Kidney (tissue), 14 donors: Measurements from ENCODE around the gene PPP1R37. TPM values are rescaled to one million over a fixed set of nuclear protein-coding genes. Genes with fewer than 3 reads are reported as not detected.

Experiments used
- DNase-seq, 5 donors: peaks; one replicate each; pipeline ENCODE4 v3.0.0-alpha.2; 2013 to 2020
- FAIRE-seq: peaks from 2 replicates; lab custom pipeline; 2012; peaks lifted over from hg19 to GRCh38; lab: Jason Lieb, UNC
- H3K27ac ChIP-seq, 2 donors: one replicate each; pipeline ENCODE4 v1.7.0; 2013; ENCODE audit warnings: low read depth in 2 of 2, low read length in 2 of 2, inconsistent platforms in 1 of 2
- H3K27me3 ChIP-seq: one replicate; pipeline ENCODE4 v1.7.1; 2013; ENCODE audit warnings: low read length, inconsistent platforms; ENCODE audit not compliant: control insufficient read depth, insufficient read depth
- H3K36me3 ChIP-seq, 3 donors: one replicate each; pipeline versions ENCODE4 v1.7.0 to v1.7.1; 2013; ENCODE audit warnings: low read length in 3 of 3, control low read depth in 1 of 3, inconsistent platforms in 1 of 3; ENCODE audit not compliant: insufficient read depth in 3 of 3, control insufficient read depth in 2 of 3
- H3K4me1 ChIP-seq, 3 donors: one replicate each; pipeline versions ENCODE4 v1.7.0 to v1.7.1; 2013; ENCODE audit warnings: low read length in 3 of 3, inconsistent platforms in 1 of 3, low read depth in 1 of 3; ENCODE audit not compliant: control insufficient read depth in 2 of 3, insufficient read depth in 2 of 3
- H3K4me3 ChIP-seq, 3 donors: one replicate each; pipeline versions ENCODE4 v1.7.0 to v1.8.1; 2013; ENCODE audit warnings: low read length in 3 of 3, control low read depth in 1 of 3, inconsistent platforms in 1 of 3
- H3K9ac ChIP-seq, 3 donors: one replicate each; pipeline versions ENCODE4 v1.7.0 to v1.7.1; 2013; ENCODE audit warnings: low read length in 3 of 3, control low read depth in 1 of 3, inconsistent platforms in 1 of 3
- H3K9me3 ChIP-seq, 3 donors: one replicate each; pipeline versions ENCODE4 v1.7.0 to v1.7.1; 2013; ENCODE audit warnings: low read length in 3 of 3, control low read depth in 1 of 3, inconsistent platforms in 1 of 3; ENCODE audit not compliant: control insufficient read depth in 2 of 3, insufficient read depth in 1 of 3
- CTCF ChIP-seq: IDR thresholded peaks from 3 replicates; pipeline ENCODE4 v1.5.1; 2012; ENCODE audit warnings: mild to moderate bottlenecking, moderate library complexity, borderline replicate concordance; ENCODE audit not compliant: insufficient read depth; ENCODE audit errors: extremely low read depth
- intact Hi-C: fragments of 100-400 bp; cut with DNase I; formaldehyde crosslinking; loops from one replicate; pipeline ENCODE4 v1.11.1; 2022
- polyA plus RNA-seq: library from polyadenylated mRNA; stranded (reverse); fragments of 350-450 nt; fragmentation: Illumina TruSeq; extraction: RNeasy Lipid Tissue Mini Kit (QIAGEN cat#74804); gene quantifications from one replicate; pipeline ENCODE4 v1.2.3, GENCODE V29; 2014; ENCODE audit warnings: low read depth, low replicate concordance; ENCODE audit not compliant: insufficient read depth
- total RNA-seq: library from RNA; stranded (reverse); fragmentation: NEBNext Ultra II Directional; extraction: Animal tissue kit (Norgen Biotek cat#: 25700); gene quantifications from one replicate; pipeline ENCODE4 v1.2.1, GENCODE V29; 2021
- donor health status: control.
- donor health status: control.
- donor health status: control.
- donor health status: control.
- donor health status: control.
- donor health status: DM: yes; HTN: yes; CAD: no.
- donor health status: Normal renal cell carcinoma (clear cell type).

The PPP1R37 gene
- total and polyA plus RNA-seq, 2 donors from 2014 or later, result 21.6 to 33.0 TPM

GRCh38 chr19:45195764-45196163, 102.8 kb downstream of the PPP1R37 start:
- intact Hi-C loops, result no loop called here
- no peak overlapping the region for H3K27ac ChIP-seq
- H3K36me3 ChIP-seq, result no peaks in the 10 kb centered on the region
- DNase-seq (no peak), FAIRE-seq (no peak)
- H3K9ac ChIP-seq, result no peak overlapping the region
- H3K4me1 ChIP-seq, result no peaks in the 10 kb centered on the region
- no peaks in the 10 kb centered on the region for H3K27me3 ChIP-seq
- TF ChIP-seq CTCF, result no peak
- H3K9me3 ChIP-seq, result no peaks in the 10 kb centered on the region
- H3K4me3 ChIP-seq, result no peak overlapping the region

Other genes with a start within 250 kb of the PPP1R37 start
- gene NECTIN2, start 246.9 kb upstream of the PPP1R37 start, total RNA-seq, result 110 TPM
- gene NECTIN2, start 246.9 kb upstream of the PPP1R37 start, polyA plus RNA-seq, result 111 TPM
- 45.4 TPM for gene TOMM40, start 201.9 kb upstream of the PPP1R37 start, total RNA-seq
- gene TOMM40, start 201.9 kb upstream of the PPP1R37 start, polyA plus RNA-seq, result 51.5 TPM
- 122 TPM for gene APOE, start 187.4 kb upstream of the PPP1R37 start, total RNA-seq
- 2,837 TPM for gene APOE, start 187.4 kb upstream of the PPP1R37 start, polyA plus RNA-seq
- 11.8 TPM for gene APOC1, start 178.6 kb upstream of the PPP1R37 start, total RNA-seq
- gene APOC1, start 178.6 kb upstream of the PPP1R37 start, polyA plus RNA-seq, result 16.7 TPM
- not detected for gene APOC4, start 150.9 kb upstream of the PPP1R37 start, total RNA-seq
- gene APOC4, start 150.9 kb upstream of the PPP1R37 start, polyA plus RNA-seq, result not detected
- gene APOC2, start 147.1 kb upstream of the PPP1R37 start, total RNA-seq, result 1.6 TPM
- gene APOC2, start 147.1 kb upstream of the PPP1R37 start, polyA plus RNA-seq, result 25.0 TPM
- 107 TPM for gene CLPTM1, start 137.8 kb upstream of the PPP1R37 start, total RNA-seq
- gene CLPTM1, start 137.8 kb upstream of the PPP1R37 start, polyA plus RNA-seq, result 142 TPM
- 30.6 TPM for gene RELB, start 91.7 kb upstream of the PPP1R37 start, total RNA-seq
- 10.3 TPM for gene RELB, start 91.7 kb upstream of the PPP1R37 start, polyA plus RNA-seq
- gene CLASRP, start 54.1 kb upstream of the PPP1R37 start, total RNA-seq, result 83.6 TPM
- gene CLASRP, start 54.1 kb upstream of the PPP1R37 start, polyA plus RNA-seq, result 38.0 TPM
- gene ZNF296, start 16.7 kb upstream of the PPP1R37 start, total RNA-seq, result 2.1 TPM
- 1.2 TPM for gene ZNF296, start 16.7 kb upstream of the PPP1R37 start, polyA plus RNA-seq
- gene GEMIN7, start 13.9 kb upstream of the PPP1R37 start, total RNA-seq, result 17.2 TPM
- 32.2 TPM for gene GEMIN7, start 13.9 kb upstream of the PPP1R37 start, polyA plus RNA-seq
- 0.09 TPM for gene NKPD1, start 67.8 kb downstream of the PPP1R37 start, total RNA-seq
- gene NKPD1, start 67.8 kb downstream of the PPP1R37 start, polyA plus RNA-seq, result not detected
- gene TRAPPC6A, start 85.1 kb downstream of the PPP1R37 start, total RNA-seq, result 37.2 TPM
- 123 TPM for gene TRAPPC6A, start 85.1 kb downstream of the PPP1R37 start, polyA plus RNA-seq
- 13.2 TPM for gene BLOC1S3, start 85.6 kb downstream of the PPP1R37 start, total RNA-seq
- gene BLOC1S3, start 85.6 kb downstream of the PPP1R37 start, polyA plus RNA-seq, result 5.2 TPM
- 19.0 TPM for gene EXOC3L2, start 152.2 kb downstream of the PPP1R37 start, total RNA-seq
- gene EXOC3L2, start 152.2 kb downstream of the PPP1R37 start, polyA plus RNA-seq, result 15.4 TPM
- gene MARK4, start 158.1 kb downstream of the PPP1R37 start, total RNA-seq, result 29.7 TPM
- 13.6 TPM for gene MARK4, start 158.1 kb downstream of the PPP1R37 start, polyA plus RNA-seq
- not detected for gene CKM, start 229.7 kb downstream of the PPP1R37 start, total RNA-seq
- gene CKM, start 229.7 kb downstream of the PPP1R37 start, polyA plus RNA-seq, result 1.3 TPM
- 3.3 TPM for gene KLC3, start 247.6 kb downstream of the PPP1R37 start, total RNA-seq
- gene KLC3, start 247.6 kb downstream of the PPP1R37 start, polyA plus RNA-seq, result 4.5 TPM